Gastroesophageal sphincter (tissue), 4 donors: ENCODE measurements around the gene ATP2B2. TPM values are rescaled to one million over a fixed set of nuclear protein-coding genes. Genes with fewer than 3 reads are reported as not detected.

Experiments
- ATAC-seq: fragments of 150-250 bp; one replicate; pipeline ENCODE4 v1.9.1; 2016; ENCODE audit warnings: mild to moderate bottlenecking, moderate library complexity
- H3K27ac ChIP-seq, 4 donors: fragments of 200-600 bp; sonication (generic) in 3 of 4; 1 replicate in 3 of 4; 2 replicates in 1 of 4; pipeline ENCODE4 v1.5.1; 2016 to 2019
- H3K27me3 ChIP-seq: fragments of 200-600 bp; sonication (generic); one replicate; pipeline ENCODE4 v1.5.1; 2019
- H3K36me3 ChIP-seq, 2 donors: fragments of 200-600 bp; sonication (generic); one replicate each; pipeline ENCODE4 v1.5.1; 2019; ENCODE audit warnings: control low read depth in 1 of 2
- H3K4me1 ChIP-seq, 3 donors: fragments of 200-600 bp; sonication (generic); 1 replicate in 2 of 3; 2 replicates in 1 of 3; pipeline ENCODE4 v1.5.1; 2016 to 2019; ENCODE audit warnings: control low read depth in 2 of 3
- H3K4me3 ChIP-seq, 2 donors: fragments of 200-600 bp; sonication (generic); one replicate each; pipeline ENCODE4 v1.5.1; 2019; ENCODE audit warnings: mild to moderate bottlenecking in 1 of 2, moderate library complexity in 1 of 2
- H3K9me3 ChIP-seq, 3 donors: fragments of 200-600 bp; sonication (generic); one replicate each; pipeline ENCODE4 v1.5.1; 2017 to 2019; ENCODE audit warnings: control low read depth in 2 of 3
- CTCF ChIP-seq, 4 experiments: fragments of 200-600 bp in 2 of 4; fragments of 450-650 bp in 2 of 4; sonication (generic) in 1 of 4; IDR thresholded peaks; one replicate each; pipeline ENCODE4 v1.5.1; 2017 to 2019; ENCODE audit warnings: antibody characterized with exemption in 4 of 4, mild to moderate bottlenecking in 2 of 4, moderate library complexity in 2 of 4
- EP300 ChIP-seq: sonication (generic); formaldehyde crosslinking; IDR thresholded peaks from one replicate; pipeline ENCODE4 v1.6.1; 2017; ENCODE audit warnings: antibody characterized with exemption, mild to moderate bottlenecking
- POLR2A ChIP-seq, 2 donors: fragments of 450-650 bp; IDR thresholded peaks; one replicate each; pipeline ENCODE4 v1.6.1; 2017; ENCODE audit warnings: antibody characterized with exemption in 2 of 2, mild to moderate bottlenecking in 2 of 2, moderate library complexity in 1 of 2
- POLR2AphosphoS5 ChIP-seq: sonication (generic); formaldehyde crosslinking; IDR thresholded peaks from one replicate; pipeline ENCODE4 v1.6.1; 2017; ENCODE audit warnings: antibody characterized with exemption
- WGBS, 2 donors: methylation state at CpG; one replicate each; pipeline ENCODE4 v1.1.5; 2018; ENCODE audit warnings: low coverage in 1 of 2; 5-methylcytosine and 5-hydroxymethylcytosine counted together
- total RNA-seq, 4 donors: library from RNA; depleted of rRNA; stranded (reverse); fragments of >200 nt; gene quantifications; one replicate each; pipeline ENCODE4 v1.1.0, GENCODE V29; 2016

Gene ATP2B2
- total RNA-seq, 4 donors from 2014 or later: 0.13 to 0.30 (median 0.27) TPM; not detected in 1

- no peak for ATAC-seq
- Histone ChIP-seq H3K36me3 (no peaks in the 10 kb centered on the region), H3K4me3 (no peak overlapping the region), H3K9me3 (peaks cover 0 to 4% (median 0%) of the 10 kb centered on the region in 3 donors), H3K27ac (no peak overlapping the region), H3K4me1 (peaks cover 0 to 15% (median 0%) of the 10 kb centered on the region in 3 donors), H3K27me3 (peaks cover 4% of the 10 kb centered on the region)
- TF ChIP-seq POLR2AphosphoS5 (no peak), POLR2A (IDR thresholded peaks at IDR 0.05) (no peak), EP300 (no peak), CTCF (IDR thresholded peaks at IDR 0.05) (no peak)
- 43 to 59% methylated on average over 6 to 7 of the region's 11 CpGs for WGBS, 2 donors
These were observed 131.6 kb downstream of the ATP2B2 start for GRCh38 chr3:10373686-10374261.

- peaks cover 0 to 4% (median 0%) of the 10 kb centered on the region in 3 donors for H3K9me3 ChIP-seq
- no peaks in the 10 kb centered on the region for H3K36me3 ChIP-seq
- no peak overlapping the region for H3K27ac ChIP-seq
- 83 to 100% methylated on average over 2 to 5 of the region's 10 CpGs for WGBS, 2 donors
- peaks cover 4% of the 10 kb centered on the region for H3K27me3 ChIP-seq
- no peak for ATAC-seq
- TF ChIP-seq CTCF (IDR thresholded peaks at IDR 0.05): no peak
- no peak for TF ChIP-seq POLR2AphosphoS5
- no peak for TF ChIP-seq EP300
- TF ChIP-seq POLR2A (IDR thresholded peaks at IDR 0.05): no peak
- no peak overlapping the region for H3K4me3 ChIP-seq
- H3K4me1 ChIP-seq: peaks cover 0 to 8% (median 0%) of the 10 kb centered on the region in 3 donors
These were observed 133.6 kb downstream of the ATP2B2 start for GRCh38 chr3:10371789-10372188.

GRCh38 chr3:10371167-10371566, 134.2 kb downstream of the ATP2B2 start:
- ATAC-seq: no peak
- no peaks in the 10 kb centered on the region for H3K36me3 ChIP-seq
- peaks cover 4% of the 10 kb centered on the region for H3K27me3 ChIP-seq

GRCh38 chr3:10370429-10370828, 135.0 kb downstream of the ATP2B2 start:
- 10 to 12% methylated on average over 4 to 7 of the region's 10 CpGs for WGBS, 2 donors
- no peak for ATAC-seq
- Histone ChIP-seq H3K27ac (no peak overlapping the region), H3K4me1 (peaks cover 0 to 6% (median 0%) of the 10 kb centered on the region in 3 donors), H3K27me3 (peaks cover 4% of the 10 kb centered on the region), H3K9me3 (peaks cover 0 to 4% (median 0%) of the 10 kb centered on the region in 3 donors), H3K4me3 (no peak overlapping the region), H3K36me3 (no peaks in the 10 kb centered on the region)
- no peak for TF ChIP-seq EP300

More at GRCh38 chr3:10371167-10371566, 134.2 kb downstream of the ATP2B2 start:
- TF ChIP-seq CTCF (IDR thresholded peaks at IDR 0.05) (no peak), POLR2A (IDR thresholded peaks at IDR 0.05) (no peak), POLR2AphosphoS5 (no peak), EP300 (no peak)
- H3K9me3 ChIP-seq: peaks cover 0 to 4% (median 0%) of the 10 kb centered on the region in 3 donors
- WGBS, 2 donors: no CpG with 5 or more reads among the region's 3 CpGs
- H3K4me1 ChIP-seq: peaks cover 0 to 6% (median 0%) of the 10 kb centered on the region in 3 donors
- no peak overlapping the region for H3K4me3 ChIP-seq
- H3K27ac ChIP-seq: no peak overlapping the region

GRCh38 chr3:10368512-10368911, 136.9 kb downstream of the ATP2B2 start:
- Histone ChIP-seq H3K4me3 (no peak overlapping the region), H3K27ac (no peak overlapping the region), H3K9me3 (peaks cover 0 to 5% (median 0%) of the 10 kb centered on the region in 3 donors), H3K36me3 (no peaks in the 10 kb centered on the region), H3K4me1 (peaks cover 0 to 6% (median 0%) of the 10 kb centered on the region in 3 donors), H3K27me3 (peaks cover 4% of the 10 kb centered on the region)
- 88 to 96% methylated on average over 2 of the region's 2 CpGs for WGBS, 2 donors
- ATAC-seq: no peak
- TF ChIP-seq CTCF (IDR thresholded peaks at IDR 0.05): no peak
- TF ChIP-seq POLR2A (IDR thresholded peaks at IDR 0.05): no peak
- no peak for TF ChIP-seq POLR2AphosphoS5
- no peak for TF ChIP-seq EP300
